NCI-H2081 treated with DMSO at 0.1 percent for 48 hours (cell line): ENCODE data around the gene NUP62.

Experiments
- DNase-seq: peaks from one replicate; lab custom pipeline; 2025; lab: John Stamatoyannopoulos, UW

Gene NUP62

DNA sequence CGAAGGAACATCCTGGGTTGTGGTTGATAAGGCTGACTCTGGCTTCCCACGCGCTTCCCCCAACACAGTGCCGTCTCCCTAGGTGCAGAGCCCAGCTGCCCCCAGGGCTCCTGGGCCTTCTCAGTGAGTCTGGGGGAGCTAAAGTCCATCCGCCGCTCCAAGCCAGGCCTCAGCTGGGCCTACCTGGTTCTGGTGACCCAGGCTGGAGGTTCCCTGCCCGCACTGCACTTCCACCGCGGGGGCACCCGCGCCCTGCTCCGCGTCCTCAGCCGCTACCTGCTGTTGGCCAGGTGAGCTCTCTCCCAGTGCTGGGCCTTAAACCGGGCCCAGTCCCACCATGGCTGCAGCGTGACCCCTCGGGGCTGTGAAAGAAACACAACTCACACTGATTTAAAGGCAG, 48.1 kb downstream of the NUP62 start:
- DNase-seq: no peak

DNA sequence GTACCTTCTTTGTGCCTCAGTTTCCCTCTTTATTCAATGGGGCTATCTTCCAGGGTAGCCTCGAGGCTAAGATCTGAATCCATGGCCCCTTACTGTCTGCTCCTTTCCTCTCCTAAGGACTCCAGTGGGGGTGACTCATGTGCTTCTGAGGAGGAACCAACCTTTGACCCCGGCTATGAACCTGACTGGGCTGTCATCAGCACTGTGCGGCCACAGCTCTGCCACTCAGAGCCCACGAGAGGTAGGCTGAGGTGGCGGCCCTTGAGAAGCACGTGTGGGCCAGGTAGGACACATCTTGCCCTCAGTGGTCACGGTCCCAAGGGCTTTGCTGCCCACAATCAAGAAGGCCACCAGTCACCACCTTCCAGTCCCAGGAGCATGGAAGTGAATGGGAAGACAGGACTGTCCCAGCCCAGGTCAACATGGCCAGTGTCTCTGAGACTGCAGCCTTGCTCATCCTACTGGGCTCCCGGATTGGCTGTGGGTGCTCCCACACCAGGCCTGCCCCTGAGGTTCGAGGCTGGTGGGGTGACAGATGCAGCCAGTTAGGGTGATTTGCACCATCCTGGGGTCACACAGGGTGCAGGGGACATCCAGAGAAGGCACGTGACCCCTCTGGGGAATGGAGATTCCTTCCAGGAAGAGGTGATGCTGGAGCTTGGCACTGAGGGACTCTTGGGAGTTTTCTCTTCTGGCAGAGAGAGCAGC, 49.0 kb downstream of the NUP62 start:
- no peak for DNase-seq

DNA sequence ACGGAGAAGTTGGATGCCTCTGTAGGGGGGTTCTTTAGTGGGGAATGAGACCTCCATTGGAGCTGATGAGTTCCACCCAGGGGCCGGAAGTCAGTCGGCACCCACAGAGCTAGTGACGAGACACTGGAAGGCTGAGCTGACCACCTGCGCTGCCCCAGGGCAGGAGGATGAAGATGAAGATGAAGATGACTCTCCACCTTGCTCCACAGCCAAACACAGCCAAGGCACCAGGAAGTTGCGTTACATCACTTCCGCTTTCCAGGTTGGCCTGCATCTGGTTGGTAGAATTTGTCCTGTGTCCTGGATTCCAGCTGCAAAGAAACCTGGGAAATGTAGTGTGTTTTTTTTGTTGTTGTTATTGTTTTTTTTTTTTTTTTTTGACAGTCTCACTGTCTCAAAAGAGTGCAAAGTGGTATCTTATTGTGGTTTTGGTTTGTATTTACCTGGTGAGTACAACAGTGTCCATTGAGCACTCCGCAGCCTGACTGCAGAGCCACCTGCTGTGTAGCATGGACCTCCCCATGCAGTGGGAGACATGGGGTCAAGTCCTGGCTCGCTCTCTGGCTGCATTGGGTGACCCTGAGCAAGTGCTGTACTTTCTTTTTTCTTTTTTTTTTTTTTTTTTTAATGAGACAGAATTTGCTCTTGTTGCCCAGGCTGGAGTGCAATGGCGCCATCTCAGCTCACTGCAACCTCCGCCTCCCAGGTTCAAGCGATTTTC, 49.9 kb downstream of the NUP62 start:
- DNase-seq: no peak

DNA sequence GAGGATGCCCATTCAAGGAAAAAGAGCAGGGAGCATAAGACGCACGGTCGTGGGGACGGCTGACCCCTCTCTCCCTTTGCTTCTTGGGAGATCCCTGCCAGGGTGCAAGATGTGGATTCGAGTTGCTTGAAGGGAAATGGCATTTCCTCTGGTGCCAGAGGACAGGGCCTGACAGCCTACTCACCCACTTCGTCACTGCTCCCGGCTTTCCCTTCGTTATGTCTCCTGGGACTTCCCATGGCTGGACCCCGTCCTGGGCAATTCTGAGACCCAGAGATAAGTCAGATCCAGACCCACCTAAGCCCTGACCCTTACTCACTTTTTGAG, 50.6 kb downstream of the NUP62 start:
- DNase-seq: no peak

DNA sequence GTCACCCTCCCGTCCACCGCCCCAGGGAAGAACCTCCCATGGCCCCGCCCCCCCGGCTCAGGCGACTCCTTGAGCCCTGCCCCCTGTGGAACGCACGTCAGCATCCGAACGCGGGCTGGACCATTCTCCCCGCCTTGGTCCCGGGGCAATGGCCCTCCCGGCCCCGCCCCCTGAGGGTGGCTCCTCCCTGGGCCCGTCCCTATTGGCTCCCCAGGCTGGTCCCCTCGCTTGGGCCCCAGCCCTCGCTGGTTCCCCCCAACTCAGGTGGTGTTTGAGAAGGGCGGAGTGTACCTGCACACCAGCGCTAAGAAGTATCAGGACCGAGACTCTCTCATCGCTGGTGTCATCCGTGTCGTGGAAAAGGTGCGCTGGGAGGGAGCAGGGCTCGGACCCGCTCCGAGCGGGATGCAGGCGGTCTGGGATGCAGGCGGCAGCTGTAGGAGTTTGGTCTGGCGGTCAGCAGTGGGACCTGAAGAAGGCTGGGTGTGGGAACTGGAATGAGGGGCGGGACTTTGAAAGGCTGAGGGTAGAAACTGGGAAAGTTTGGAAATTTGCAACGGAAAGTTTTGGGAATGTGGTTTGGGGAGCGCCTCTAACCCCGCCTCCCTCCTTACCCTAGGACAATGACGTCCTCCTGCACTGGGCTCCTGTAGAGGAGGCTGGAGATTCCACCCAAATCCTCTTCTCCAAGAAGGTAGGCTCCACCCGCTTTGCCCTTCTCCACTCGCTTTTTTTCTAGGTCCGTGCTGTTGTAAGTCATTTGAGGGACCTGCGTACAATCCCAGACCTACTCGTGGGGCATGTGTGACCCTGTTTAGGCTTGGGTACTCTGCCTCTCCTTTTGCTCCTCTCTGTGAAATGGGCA, 51.2 kb downstream of the NUP62 start:
- peak; percentile 55 for DNase-seq

DNA sequence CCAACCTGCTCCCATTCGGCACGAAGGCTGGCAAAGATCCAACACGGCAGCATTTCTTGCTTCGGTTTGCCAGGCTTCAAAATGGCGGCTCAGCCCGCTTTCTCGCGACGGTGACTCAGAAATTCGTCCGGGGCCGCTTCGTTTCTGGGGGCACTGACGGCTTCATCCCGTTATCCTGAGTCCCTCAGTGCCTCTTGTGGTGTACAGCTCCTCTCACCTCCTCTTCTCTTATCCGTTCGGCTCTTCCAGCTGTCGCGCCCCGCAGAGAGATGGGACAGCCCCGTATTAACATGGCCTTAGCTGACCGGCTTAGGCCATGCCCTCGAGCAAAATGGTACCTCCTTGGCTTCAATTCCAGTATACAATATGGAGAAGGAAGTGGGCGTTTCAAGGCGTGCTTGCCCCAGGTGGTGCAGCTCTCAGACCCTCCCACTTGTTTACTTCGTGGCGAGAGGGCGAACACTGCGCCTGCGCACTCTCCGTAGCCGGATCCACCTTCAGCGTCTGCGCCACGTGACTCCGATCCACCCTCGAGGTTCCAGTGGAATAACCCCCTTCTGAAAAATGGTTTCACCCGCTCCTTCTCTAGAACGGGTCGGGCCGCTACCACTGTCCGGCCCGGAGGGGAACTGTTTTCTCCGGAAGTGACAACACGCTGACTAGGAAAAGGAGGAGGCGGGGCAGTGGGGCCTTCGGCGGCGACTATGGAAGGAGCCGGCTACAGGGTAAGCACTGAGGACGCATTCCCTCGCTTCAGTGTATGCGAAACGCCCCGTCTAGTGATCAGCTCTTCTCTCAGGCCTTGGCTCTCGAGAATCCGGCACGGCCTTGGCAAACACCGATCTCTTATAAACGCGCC, 52.1 kb downstream of the NUP62 start, which contains the start of the genes AKT1S1 and TBC1D17:
Gene AKT1S1 (minus strand): TSS at position 336 of the 859 bp plus-strand sequence. CDS start 4,060 bp downstream, outside the sequence.
Gene TBC1D17 (plus strand): TSS at position 683 of the 859 bp plus-strand sequence. CDS start 22 bp downstream, at position 705.
- DNase-seq: peak; percentile 98

DNA sequence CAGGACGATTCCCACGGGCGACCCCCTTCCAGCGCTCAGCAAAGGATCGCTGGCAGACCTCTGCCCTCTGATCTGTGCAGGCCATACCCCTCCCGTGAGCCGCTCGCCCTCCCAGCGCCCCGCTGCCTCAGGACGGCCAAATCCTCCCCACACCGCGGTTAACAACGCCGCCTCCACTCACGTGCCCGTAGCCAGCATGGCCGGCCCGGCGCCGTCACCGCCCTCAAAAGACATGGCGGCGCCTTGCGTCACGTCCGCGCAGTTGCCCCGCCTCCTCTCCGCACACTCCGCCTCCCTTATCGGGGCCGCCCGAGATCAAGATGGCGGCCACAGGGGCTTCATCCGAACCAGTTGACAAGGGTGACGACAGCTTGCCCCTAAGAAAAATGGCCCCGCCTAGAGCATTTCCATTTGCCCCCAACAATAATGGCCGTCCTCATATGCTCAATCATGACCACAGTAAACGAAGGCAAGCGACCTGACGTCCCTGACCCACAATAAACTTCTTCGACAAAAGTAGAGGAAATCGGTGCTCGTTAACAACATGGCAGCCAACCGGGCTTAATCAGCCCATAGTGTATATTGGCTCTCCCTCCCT, 52.8 kb downstream of the NUP62 start:
- peak; percentile 90 for DNase-seq

DNA sequence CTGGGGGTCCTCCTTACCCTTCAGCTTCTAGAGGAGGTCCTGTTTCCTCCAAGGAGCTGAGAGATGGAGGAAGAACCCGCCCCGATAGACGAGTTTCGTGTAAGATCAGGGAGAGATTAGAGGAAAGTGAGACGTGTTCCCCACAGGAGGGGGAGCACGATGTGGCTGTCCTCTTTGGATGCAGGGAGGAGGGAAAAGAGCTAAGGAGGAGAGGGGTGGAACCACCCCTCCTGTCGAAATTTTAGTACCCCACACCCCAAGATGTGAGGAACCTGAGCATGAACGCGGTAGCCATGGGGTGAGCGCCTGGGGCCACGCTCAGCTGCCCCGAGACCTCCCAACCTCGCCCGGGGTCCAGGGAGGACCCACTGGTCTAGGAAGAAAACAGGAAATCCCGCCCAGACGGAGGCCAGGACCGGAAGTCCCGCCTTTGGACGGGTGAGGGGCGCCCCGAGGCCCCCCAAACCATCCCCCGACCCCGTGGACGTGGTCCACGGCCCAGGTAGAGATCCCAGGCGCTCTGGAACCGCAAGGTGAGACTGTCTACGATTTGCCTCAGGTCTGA, 53.4 kb downstream of the NUP62 start:
- DNase-seq: no peak

DNA sequence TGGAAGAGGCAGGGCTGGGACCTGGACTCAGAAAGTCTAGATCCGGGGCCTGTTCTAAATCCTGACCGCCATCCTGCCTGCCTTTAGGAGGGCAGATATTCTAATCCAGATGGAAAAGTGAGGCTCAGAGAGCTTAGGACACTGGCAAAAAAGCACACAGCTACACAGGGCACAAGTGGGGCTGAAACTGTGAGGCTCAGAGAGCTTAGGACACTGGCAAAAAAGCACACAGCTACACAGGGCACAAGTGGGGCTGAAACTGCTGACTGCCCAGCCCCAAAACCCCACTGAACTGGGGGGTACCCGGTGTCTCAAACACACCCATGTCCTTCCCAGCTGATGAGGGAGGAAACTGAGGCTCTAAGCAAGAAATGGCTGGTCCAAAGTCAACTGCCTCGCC, 54.1 kb downstream of the NUP62 start:
- DNase-seq: no peak

DNA sequence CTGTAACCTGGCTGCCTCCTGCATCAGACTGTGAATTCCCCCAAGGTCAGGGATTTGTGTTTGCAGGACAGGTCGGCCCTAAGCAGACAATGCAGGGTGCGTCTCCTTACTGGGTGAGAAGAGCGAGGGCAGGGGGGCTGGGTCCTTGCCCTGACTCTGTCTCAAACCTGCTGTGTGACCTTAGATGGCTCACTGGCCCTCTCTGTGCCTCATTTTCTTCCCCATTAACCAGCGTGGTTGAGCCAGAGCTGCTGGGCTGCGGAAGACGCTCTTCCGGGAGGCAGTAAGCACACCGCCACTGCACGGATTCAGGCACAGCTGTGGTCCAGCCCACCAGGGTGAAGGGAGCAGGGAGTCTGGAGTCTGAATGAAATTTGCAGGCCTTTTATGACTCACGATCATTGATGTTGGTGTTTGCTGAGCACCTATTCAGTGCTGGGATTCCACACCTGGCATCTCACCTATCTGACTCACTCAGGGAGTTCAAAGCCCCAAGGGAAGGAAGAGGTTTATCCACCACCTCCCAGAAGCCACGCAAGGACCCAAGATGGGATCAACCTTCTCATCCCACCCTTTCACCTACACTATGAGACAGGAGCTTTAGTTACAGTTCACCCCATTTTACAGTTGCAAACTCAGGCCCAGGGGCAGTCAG, 54.7 kb downstream of the NUP62 start:
- no peak for DNase-seq

DNA sequence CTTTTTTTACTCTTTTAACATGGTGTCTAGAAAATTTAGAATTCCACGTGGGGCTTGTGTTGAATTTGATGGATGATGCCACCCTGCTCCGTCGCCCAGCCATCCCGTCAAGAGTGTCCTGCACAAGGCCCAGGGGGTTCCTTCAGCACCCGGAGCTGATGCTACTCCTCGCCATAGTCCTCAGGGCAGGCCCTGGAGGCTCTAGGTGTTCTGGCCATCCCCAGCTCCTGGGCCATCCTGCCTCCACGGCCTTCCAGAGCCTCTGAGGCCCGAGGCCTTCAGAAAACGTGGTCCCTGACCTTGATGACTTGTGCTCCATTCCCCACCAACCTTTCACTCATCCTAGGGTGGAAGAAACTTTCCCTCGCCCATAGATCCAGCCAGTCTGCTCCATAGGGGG, 55.5 kb downstream of the NUP62 start:
- DNase-seq: no peak

DNA sequence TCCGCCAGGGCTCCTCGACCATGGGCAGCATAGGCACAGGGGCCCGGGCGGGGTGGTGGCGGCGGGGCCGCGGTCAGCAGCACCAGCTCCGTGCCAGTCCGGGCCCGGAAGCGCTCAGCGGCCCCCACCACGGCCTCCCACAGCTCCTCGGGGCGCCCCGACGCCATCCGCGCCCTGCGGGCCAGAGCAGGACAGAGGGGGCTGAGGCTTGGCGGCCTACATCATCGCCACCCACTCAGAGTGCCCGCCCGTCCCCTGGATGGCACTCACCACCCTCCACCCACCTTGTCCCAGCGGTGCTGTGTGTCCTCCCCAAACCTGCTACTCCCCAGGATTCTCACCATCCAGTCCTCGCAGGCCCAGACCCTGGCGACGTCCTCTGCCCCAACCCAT, 56.2 kb downstream of the NUP62 start:
- no peak for DNase-seq

DNA sequence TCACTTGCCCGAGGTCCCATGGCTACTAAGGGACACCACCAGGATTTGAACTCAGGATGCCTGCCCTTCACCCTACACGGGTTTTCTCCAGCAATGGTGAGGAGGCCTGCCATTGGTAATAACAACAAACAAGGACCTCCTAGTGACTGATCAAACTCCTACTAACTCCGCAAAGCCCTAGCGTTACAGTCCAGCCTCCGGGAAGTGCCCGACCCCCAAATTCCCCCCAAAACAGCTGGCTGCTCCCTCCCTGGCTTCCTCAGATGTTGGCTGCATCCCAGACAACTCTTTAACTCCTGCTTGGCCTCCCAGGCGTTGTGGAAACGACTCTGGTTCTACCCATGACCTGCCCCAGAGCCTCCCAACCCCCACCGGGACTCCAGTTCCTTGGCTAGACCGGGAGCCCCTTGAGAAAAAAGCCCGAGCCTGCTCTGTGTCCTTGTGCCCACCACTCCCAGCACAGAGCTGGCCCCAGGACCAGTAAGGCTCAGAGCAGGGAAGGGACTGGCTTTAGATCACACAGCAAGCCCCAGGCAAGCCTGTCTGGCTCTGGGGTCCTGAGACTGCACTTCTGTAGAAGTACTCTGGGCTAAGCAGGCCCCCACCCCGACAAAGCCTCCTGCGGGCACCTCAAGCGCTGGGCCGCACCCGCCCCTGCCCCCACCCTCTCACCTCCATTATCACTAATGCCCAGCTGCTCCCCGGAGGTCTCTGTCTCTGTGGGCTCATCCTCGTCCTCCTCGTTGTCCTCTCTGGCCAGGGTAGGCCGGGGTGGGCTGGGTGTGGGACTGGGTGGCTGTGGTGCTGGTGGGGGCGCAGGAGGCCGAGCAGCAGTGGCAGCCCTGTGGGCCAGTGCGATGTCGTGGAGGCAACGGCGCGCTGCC, 56.8 kb downstream of the NUP62 start:
- no peak for DNase-seq

DNA sequence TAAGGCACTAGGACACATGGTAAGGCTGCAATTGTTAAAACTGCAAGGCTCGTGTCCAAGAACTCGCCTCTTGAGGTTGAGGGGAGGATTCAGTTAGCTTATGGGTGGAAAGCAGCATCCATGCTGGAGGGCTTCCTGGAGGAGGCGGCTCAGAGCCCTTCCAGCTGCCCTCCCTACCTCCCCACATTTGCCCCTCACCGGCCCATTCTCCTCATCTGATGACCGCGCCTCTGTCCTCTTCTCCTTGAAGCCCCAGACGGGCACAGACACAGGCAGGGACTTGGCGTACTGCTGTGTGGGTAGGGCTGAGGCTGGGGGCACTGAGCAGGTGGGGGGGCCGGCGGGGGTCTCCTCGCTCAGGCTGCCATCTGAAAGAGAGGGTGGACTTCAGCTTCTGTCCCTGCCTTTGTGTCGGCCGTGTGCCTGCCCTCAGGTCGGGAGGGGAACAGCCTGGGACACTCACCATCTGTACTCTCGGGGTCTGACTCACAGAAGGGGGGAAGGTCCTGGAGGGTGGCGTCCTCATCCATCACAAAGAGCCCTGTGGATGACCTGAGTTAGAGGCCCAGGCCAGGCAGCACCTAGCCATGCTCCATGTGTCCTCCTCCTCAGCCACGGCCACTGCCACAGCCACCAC, 57.8 kb downstream of the NUP62 start:
- DNase-seq: no peak

DNA sequence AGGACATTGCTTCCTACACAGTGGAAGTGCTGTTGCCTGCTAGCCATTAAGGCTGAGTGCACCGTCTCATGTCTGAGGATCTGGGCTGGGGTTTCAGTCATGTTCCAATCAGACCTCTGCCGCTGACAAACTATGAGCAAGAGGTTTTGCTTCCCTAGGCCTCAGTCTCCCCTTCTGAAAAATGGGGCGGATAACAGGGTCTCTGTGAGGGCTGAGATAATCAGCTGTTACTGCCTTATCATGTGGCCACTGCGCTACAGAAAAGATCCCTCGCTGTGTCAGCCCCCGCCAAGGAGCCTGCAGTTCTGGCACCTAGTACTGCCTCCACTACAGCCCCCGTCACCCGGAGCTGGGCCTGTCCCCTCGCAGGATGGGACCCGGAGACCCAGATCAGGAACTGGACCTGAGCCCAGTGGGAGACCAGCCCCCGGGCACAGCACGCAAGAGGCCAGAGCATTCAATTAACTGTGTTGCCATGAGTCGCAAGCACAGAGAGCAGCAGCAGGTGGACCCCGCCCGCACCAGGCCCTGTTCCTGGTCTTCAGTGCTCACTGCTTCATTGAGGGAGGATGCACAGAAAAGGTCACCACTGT, 58.9 kb downstream of the NUP62 start:
- DNase-seq: no peak

DNA sequence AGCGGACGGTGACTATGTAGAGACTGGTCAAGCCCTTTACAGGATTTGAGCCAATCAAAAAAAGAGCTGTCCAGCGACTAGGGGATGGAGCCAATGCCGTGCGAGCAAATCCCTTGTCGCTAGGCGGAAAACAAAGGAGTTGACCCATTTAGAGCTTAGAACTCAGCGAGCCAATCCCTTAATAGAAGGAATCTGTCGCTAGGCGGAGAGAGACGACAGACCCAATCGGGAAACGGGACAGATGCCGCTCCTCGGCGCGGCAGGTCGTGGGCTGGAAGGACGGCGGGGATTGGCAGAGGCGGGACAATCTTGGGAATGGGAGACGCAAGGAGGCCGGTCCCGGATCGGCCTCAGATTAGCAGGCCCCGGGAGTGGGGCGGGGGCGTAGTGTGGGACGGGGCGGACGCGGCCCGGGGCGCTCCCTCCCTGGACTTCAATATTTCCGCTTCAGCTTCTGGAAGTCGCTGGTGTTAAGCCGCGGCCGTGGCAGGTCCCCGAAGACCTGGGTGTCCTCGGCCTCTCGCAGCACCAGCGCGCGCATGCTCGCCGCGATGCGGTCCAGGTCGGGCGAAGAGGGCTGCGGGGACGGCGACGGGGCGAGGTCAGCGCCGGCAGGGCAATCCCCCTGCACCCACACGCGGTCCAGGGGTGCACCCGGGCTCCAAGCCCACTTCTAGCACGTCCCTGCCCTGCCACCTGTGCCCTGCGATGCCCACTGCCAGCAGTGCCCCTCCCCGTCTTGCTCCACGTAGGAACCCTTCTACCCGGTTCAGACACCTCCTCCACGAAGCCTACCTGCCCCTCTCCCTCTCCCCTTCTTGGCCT, 59.6 kb downstream of the NUP62 start:
- peak; percentile 99 for DNase-seq

DNA sequence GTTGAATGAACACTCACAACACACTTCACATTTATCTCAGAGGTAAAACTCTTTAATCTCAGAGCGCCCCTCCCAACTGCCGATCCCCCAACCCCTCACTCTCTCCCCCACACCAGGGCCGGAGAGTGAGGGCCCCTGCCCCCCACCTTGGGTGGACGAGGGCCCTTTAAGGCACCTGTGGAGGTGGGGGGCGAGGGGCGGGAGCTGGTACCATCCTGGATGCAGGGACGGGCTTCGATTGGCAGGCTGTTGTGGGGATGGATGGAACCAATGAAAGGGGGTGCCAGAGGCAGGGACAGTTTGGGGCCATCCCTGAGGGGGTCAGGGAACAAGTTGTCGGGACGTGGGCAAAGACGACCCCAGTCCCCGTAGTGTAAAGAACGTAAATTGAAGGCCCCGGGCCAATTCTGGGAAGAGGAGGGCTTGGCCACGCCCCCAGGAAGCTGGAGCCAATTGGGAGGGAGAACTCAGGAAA, 60.3 kb downstream of the NUP62 start:
- no peak for DNase-seq
